ENCODE results near the gene TRAPPC2L. TPM values are rescaled to one million over a fixed set of nuclear protein-coding genes. Genes with fewer than 3 reads are reported as not detected.

Gene TRAPPC2L
- 50.2 TPM in 2 replicates for total RNA-seq

DNA sequence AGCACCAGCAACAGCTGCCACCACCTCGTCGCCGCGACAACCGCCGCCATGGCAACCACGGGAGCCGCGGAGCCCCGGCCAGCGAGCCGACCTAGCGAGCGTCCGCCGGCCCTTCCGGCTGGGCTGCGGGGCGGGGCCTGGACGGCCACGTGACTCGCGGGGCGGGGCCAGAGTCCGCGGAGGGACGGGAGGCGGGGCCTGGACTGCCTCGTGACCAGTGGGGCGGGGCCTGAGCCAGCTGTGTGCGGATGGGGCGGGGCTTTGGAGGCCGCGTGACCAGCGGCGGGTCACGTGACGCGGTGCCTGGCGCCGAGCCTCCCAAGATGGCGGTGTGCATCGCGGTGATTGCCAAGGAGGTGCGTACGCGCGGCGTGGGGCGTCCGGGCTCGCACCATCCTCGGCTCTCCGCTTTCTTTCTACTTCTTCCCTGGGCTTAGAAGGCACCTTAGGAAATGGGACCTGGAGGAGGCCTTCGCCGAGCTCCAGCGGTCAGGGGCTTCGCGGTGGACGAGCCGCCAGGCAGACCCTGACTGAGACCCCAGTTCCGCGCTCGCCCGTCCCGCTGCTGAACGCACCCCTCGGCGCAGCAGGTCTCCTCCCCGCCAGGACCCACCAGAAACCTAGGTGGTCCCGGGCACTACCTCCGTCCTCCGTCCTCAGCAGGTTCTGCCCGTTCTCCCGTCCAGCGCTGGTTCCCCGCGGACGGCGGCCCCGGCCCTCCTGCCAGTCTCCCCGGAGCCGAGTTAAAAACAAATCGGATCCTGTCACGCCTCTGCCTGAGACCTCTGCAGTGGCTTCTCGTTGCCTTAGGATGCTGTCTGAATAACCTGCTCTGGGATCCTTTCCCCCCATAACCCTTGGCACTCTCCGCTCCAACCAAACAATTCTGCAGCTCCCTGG lies at the start of gene TRAPPC2L, which contains the start of gene GALNS:
Gene TRAPPC2L (plus strand): TSS at position 300 of the 900 bp plus-strand sequence. CDS start 24 bp downstream, at position 324.
Gene GALNS (minus strand): TSS at position 120 of the 900 bp plus-strand sequence. CDS start 70 bp downstream, at position 50.

DNA sequence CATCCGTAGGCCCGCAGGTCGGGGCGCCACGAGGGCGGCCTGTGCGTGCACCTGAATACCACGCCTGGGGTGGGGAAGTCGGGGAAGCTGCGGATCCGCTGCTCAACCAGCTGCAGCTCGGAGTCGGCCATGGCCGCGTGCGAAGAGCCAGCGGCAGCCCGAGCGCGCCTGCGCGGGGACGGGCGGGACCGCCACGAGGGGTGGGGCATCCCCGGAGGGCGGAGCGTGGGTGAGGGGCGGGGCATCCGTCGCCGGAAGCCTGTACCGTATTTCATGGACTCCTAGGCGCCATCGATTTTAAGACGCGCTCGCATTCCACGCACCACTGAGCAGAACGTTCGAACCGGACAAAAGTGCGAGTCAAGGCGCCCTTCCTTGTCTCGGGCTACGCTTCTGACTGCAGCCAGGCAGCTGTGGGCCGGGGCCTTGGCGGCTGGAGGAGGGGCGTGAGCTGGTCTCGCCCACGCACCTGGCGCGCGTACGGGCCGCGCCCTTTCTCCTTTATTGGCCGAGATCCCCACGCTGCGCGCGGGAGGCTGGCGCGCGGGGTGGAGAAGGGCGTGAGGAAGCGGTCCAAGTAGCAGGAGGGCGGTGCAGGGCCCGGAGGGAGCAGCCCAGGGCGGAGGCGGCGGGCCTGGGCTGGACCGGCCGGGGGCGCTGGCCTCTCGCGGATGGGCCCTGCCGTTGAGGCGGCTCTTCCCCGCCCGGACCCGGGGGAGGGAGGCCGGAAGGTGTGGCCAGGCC lies 45.0 kb upstream of the TRAPPC2L start, which contains the start of gene APRT:
Gene APRT (minus strand): TSS at position 160 of the 744 bp plus-strand sequence. CDS start 29 bp downstream, at position 131.

DNA sequence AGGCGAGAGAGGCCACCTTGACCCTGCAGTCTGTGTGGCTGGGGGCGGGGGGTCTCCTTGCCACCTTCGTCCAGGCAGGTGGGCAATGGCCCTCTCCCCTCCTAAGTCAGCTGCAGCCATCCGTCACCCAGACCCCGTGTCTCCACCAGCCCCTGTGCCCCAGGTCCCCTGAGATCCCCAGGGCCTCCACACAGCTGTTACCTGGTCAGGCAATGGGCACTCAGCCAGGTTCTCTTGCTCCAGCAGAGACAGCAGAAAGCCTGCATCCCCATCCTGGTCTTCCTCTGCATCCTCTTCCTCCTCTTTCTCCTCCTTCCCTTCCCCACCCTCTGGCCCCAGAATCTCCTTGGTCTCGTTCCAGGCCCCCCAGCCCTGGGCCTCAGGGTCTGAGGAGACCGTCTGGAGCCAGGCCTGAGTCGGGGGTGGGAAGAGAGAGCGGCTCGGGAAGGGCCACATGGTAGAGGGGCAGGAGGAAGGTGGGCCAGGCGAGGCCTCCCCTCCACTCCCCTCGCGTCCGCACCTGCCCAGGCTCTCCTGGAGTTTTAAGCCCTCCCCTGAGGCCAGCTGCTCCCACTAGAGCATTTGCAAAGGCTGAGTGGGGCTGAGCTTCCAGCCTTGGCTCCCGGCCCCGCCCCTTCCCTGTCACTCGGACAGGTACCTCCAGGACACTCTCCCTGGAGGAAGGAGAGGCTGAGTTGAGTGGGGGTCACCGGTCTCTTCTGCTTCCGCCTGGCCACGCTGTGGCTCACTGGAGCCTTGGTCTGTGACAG lies 9.4 kb downstream of the TRAPPC2L start, which contains the start of gene PABPN1L:
Gene PABPN1L (minus strand): TSS at position 510 of the 770 bp plus-strand sequence. CDS start 54 bp downstream, at position 456.

Other genes starting within 250 kb of the TRAPPC2L start
- not detected in 2 replicates for gene IL17C, start 218.6 kb upstream of the TRAPPC2L start, total RNA-seq
- 162 and 191 TPM in 2 replicates for gene CYBA, start 206.1 kb upstream of the TRAPPC2L start, total RNA-seq
- 23.1 and 25.6 TPM in 2 replicates for gene MVD, start 194.0 kb upstream of the TRAPPC2L start, total RNA-seq
- not detected in 2 replicates for gene SNAI3, start 170.6 kb upstream of the TRAPPC2L start, total RNA-seq
- gene RNF166, start 150.7 kb upstream of the TRAPPC2L start, total RNA-seq, result 9.0 and 10.8 TPM in 2 replicates
- 10.5 and 12.0 TPM in 2 replicates for gene CTU2, start 150.6 kb upstream of the TRAPPC2L start, total RNA-seq
- gene PIEZO1, start 71.9 kb upstream of the TRAPPC2L start, total RNA-seq, result 123 and 147 TPM in 2 replicates
- 5.4 and 7.6 TPM in 2 replicates for gene CDT1, start 53.3 kb upstream of the TRAPPC2L start, total RNA-seq
- 43.8 and 48.7 TPM in 2 replicates for gene APRT, start 45.2 kb upstream of the TRAPPC2L start, total RNA-seq
- gene GALNS, start 180 bp upstream of the TRAPPC2L start, total RNA-seq, result 26.5 and 28.6 TPM in 2 replicates
- not detected in 2 replicates for gene PABPN1L, start 9.5 kb downstream of the TRAPPC2L start, total RNA-seq
- gene CBFA2T3, start 120.1 kb downstream of the TRAPPC2L start, total RNA-seq, result not detected in 2 replicates
- gene ACSF3, start 236.7 kb downstream of the TRAPPC2L start, total RNA-seq, result 15.8 and 19.7 TPM in 2 replicates